HG03097 (cell line): Measurements from ENCODE around the gene DNAJC10.
"Not testable (repeated sequence)": the region's sequence is repeated elsewhere in the genome, so short reads cannot be mapped to it uniquely, and the experiment has no call there.

Experiments
- ATAC-seq: cut with Tn5 transposase; IDR thresholded peaks from one replicate; pipeline ENCODE4 v1.9.1; 2021; ENCODE audit not compliant: unreplicated experiment, low FRiP score

The DNAJC10 gene, protein sequence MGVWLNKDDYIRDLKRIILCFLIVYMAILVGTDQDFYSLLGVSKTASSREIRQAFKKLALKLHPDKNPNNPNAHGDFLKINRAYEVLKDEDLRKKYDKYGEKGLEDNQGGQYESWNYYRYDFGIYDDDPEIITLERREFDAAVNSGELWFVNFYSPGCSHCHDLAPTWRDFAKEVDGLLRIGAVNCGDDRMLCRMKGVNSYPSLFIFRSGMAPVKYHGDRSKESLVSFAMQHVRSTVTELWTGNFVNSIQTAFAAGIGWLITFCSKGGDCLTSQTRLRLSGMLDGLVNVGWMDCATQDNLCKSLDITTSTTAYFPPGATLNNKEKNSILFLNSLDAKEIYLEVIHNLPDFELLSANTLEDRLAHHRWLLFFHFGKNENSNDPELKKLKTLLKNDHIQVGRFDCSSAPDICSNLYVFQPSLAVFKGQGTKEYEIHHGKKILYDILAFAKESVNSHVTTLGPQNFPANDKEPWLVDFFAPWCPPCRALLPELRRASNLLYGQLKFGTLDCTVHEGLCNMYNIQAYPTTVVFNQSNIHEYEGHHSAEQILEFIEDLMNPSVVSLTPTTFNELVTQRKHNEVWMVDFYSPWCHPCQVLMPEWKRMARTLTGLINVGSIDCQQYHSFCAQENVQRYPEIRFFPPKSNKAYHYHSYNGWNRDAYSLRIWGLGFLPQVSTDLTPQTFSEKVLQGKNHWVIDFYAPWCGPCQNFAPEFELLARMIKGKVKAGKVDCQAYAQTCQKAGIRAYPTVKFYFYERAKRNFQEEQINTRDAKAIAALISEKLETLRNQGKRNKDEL

DNA sequence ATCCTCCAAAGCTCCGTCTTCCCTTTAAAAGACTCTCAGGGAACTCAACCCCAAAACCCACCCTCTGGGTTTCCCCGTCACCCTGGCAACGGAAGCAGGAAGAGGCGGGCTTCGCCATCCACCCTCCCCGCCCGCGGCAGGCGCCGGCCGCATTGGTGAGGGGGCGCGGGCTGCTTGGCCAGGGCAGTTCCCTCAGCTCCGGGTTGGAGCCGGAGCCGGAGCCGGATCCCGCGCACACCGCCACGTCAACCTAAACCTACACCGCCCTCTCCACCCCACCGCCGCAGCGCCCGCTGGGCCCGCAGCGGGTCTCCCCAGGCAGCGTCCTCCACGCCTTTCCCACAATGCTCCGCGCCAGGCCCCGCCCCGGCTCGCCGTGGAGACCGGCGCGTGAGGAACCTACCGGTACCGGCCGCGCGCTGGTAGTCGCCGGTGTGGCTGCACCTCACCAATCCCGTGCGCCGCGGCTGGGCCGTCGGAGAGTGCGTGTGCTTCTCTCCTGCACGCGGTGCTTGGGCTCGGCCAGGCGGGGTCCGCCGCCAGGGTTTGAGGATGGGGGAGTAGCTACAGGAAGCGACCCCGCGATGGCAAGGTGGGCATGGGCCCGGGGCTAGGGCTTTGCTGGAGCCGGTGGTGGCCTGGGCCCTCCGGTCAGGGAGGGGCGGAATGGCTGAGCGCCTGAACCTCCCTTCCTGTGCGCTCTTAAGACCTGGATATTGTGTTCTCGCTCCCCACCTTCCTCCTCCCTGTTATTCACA lies at the start of gene DNAJC10:
DNAJC10 (plus strand) TSS at position 366 of the 758 bp plus-strand sequence. CDS start 1,830 bp downstream, outside the sequence.
- peak; percentile 91 for ATAC-seq

GRCh38 chr2:182666674-182667314 lies 49.3 kb upstream of the DNAJC10 start:
- ATAC-seq, result no peak

DNA sequence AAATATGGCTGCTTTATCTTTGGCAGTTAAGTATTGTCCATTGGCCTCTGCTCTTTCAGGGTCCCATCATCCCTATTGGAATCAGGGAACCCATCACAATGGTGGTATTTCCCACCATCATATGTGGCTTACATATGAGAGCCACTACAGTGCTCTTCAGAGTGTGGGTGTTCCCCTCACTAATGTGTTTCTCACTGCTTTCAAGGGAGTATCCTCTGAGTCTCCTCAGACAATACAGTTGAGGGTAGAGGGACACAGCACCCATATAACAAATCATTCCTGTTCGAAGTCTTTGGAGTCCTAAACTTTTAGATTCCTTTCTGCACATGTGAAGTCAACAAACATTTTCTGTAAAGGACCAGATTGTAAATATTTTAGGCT lies 48.8 kb upstream of the DNAJC10 start:
- no peak for ATAC-seq

GRCh38 chr2:182668671-182669070 lies 47.4 kb upstream of the DNAJC10 start:
- ATAC-seq, result no peak

GRCh38 chr2:182672466-182673165 lies 43.4 kb upstream of the DNAJC10 start:
- ATAC-seq, result no peak

GRCh38 chr2:182680837-182681236 lies 35.2 kb upstream of the DNAJC10 start:
- no peak for ATAC-seq

DNA sequence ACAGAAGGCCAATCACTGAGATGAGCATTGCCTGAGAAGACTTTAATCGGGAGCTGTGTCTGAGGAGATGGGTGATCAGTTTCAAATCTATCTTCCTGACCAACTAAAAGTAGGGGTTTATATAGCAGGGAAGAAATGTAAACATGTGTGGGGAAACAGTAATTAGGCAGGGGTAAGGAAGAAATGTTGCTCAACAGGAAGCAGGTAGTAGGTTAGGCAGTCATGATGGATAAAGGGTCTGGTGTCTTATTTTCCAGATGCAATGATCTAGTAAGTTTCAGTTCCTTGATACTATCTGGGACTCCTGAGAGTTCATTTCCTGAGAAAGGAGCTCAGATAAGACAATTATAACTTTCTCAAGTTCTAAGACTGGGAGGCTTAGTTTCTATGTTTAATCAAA lies 33.8 kb upstream of the DNAJC10 start:
- ATAC-seq, result no peak

- ATAC-seq, result no peak
Observed at GRCh38 chr2:182685559-182685958, 30.5 kb upstream of the DNAJC10 start.

- not testable (repeated sequence) for ATAC-seq
Observed at GRCh38 chr2:182686763-182687162, 29.3 kb upstream of the DNAJC10 start.

DNA sequence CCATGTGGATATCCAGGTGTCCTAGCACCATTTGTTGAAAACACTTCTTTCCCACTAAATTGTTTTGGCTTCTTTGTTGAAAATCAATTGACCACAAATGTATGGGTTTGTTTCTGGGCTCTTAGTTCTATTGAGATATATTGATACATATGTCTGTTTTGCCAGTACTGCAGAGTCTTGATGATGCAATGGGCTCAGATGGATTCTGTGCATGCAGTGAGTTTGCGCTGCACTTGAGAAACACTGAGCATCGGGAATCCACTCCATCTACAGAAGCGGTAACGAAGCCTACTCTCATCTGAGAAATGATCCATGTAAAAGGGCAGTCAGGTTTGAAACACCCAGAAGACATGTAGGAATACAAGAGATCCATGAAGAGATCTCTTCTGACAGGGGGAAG lies 21.9 kb upstream of the DNAJC10 start:
- no peak for ATAC-seq

- ATAC-seq, result no peak
Observed at GRCh38 chr2:182695776-182696175, 20.3 kb upstream of the DNAJC10 start.

DNA sequence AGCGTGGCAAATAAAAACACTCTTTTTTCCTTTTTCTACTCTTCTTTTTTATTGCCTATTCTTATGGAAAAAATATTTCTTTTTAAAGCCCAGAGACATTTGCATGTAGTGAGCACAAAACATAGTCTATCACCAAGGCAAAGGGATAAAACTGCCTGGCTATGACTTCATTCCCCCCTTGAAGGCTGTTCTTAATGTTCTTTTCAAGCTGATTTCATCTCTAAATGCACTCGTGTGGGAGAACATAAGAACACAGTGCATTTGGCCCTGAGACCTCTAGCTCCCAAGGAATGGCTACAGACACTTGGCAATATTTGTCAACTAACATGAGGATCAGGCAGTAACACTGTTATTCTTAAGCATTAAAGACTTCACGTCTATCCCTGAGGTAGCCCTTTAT lies 17.4 kb upstream of the DNAJC10 start:
- no peak for ATAC-seq

DNA sequence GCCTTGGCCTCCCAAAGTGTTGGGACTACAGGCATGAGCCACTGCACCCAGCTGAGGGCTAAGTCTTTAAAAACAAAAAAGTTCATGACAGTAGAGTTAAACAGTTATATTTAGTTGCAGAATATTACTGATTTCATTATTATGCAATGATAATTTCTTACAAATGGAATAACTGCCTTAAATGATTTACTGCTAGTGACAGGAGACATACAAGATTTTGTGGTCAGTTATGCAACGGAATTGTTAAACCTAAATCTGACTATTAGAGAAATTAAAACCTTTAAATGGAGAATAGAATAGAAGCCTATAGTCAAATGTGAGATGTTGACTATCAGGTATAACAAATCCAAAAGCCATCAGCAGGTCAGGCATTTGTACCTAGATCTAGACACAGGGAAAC lies 10.3 kb upstream of the DNAJC10 start:
- no peak for ATAC-seq

- no peak for ATAC-seq
Observed at GRCh38 chr2:182706751-182707150, 9.3 kb upstream of the DNAJC10 start.

DNA sequence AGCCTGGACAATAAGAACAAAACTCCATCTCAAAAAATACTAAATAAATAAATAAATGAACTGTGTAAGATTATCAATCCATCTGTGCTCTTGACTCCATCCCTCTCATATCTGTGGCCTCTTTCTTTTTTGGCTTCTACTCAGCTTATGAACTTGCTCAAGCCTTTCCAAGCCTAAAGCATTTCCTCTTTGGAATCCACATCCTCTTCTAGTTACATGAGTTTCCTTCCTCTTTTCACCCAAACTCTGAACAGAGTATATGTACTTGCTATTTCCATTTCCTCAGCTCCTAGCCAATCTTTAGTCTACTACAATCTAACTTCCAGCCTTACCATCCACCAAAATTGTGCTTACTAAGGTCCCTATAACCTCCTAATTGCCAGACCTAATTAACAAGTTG lies 2.5 kb upstream of the DNAJC10 start:
- no peak for ATAC-seq

DNA sequence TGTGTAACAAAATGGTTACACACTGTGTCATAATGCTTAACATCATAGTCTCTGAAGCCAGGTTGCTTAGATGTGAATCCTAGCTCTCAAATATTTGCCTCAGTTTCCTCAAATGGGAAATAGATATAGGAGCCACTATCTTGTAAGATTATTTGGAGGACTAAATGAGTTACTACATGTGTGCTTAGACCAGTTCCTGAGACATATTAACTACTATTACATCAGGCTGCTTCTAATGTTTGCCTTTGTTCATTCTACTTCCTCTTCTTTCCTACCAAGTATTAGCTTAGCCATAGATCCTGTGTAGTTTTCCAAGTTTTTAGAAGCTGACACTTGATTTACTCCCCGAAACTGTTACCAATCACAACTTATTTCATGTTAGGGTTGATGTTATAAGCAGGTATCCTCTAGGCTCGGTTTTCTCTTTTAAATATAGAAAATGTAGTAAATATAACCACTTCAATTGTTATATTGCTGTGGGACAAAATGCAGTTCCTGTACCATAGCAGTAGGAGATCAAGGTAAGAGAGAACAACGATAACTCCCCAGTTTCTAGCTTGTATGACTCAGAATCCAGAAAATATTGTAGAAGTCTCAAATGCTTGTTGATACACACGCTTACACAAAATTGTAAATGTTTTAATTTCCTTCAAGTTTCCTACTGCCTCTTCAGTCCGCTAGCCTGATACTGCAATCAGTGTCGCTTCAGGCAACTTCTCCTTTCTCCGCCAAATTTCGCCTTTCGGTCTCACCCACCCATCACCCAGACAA lies 751 bp upstream of the DNAJC10 start:
- no peak for ATAC-seq

DNA sequence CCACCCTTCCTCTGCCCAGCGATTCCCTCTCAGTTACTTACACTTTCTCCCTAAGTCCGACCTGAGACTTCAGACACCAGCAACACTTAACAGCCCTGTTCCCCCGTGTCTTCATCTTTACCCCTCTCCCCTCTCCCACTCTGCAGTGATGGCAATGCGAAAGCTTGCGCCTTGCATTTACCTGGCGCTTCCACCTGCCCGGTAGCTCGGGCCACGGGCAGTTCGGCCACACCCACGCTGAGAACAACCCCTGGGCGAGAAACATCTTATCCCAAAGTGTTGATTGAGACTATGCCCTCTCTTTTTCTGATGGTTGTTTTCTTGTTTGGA lies 558 bp downstream of the DNAJC10 start:
- ATAC-seq, result no peak

- peak; percentile 26 for ATAC-seq
Observed at GRCh38 chr2:182717416-182717815, 1.4 kb downstream of the DNAJC10 start.

DNA sequence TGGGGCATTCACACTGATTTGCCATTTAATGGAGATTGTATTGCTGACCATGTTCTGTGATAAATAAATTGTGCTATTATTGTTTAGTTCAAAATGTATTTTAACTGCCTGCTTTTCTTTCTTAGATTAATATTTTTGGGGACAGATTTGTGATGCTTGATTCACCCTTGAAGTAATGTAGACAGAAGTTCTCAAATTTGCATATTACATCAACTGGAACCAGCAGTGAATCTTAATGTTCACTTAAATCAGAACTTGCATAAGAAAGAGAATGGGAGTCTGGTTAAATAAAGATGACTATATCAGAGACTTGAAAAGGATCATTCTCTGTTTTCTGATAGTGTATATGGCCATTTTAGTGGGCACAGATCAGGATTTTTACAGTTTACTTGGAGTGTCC lies 1.8 kb downstream of the DNAJC10 start:
- ATAC-seq, result no peak
